Measurements from ENCODE around the gene RNF166. TPM values are rescaled to one million over a fixed set of nuclear protein-coding genes. Genes with fewer than 3 reads are reported as not detected.

The RNF166 gene
- total and polyA plus RNA-seq, 2 donors (not counting 3 experiments of a cell fraction or from before 2014, with no cell fraction given), result 27.6 to 38.8 TPM

GRCh38 chr16:88727871-88728270 lies 21.7 kb upstream of the RNF166 start:
- dilution Hi-C loops (cut with MboI; ENCODE audit: extremely low pct_ligation_motif_present, low sequenced_read_pairs), result no loop called here

GRCh38 chr16:88726981-88727380 lies 20.8 kb upstream of the RNF166 start:
- FAIRE-seq (no peak), DNase-seq (ENCODE audit: low read depth, low spot score) (no peak)
- no peak overlapping the region for H3K4me2 ChIP-seq (ENCODE audit: insufficient read depth, low read length)
- ChIA-PET CTCF (interaction anchor here (1.2 kb wide), 1 partner anchor 11 kb away, joined by 3 read pairs; no protein-coding TSS in a partner anchor), POLR2A (no interaction called here)
- H3K36me3 ChIP-seq (ENCODE audit: control insufficient read depth in 2 of 2, extremely low read depth in 1 of 2, insufficient read depth in 2 of 2, low read length in 2 of 2), result peaks cover 17 to 70% of the 10 kb centered on the region in 2 experiments
- no TSS peak for BruUV-seq (replicated peaks)
- H3K9me1 ChIP-seq (replicated peaks; ENCODE audit: control insufficient read depth, extremely low read depth, insufficient read depth, low read length), result no peaks in the 10 kb centered on the region
- no peaks in the 10 kb centered on the region for H3K27me3 ChIP-seq (ENCODE audit: control insufficient read depth in 2 of 2, insufficient read depth in 2 of 2, low read length in 2 of 2)
- H3K9ac ChIP-seq (replicated peaks; ENCODE audit: extremely low read depth, insufficient read depth, low read length), result no peak overlapping the region
- no peaks in the 10 kb centered on the region for H3K9me3 ChIP-seq (replicated peaks; ENCODE audit: control insufficient read depth, insufficient read depth, low read length)
- TF ChIP-seq GATA2 (IDR thresholded peaks at IDR 0.05; ENCODE audit: insufficient read depth, insufficient read length, low read depth, low read length) (no peak), MYC (IDR thresholded peaks at IDR 0.05; ENCODE audit: low read depth, low read length) (no peak), JUN (IDR thresholded peaks at IDR 0.05; ENCODE audit: borderline replicate concordance, insufficient read depth, insufficient read length, low read depth) (no peak), EZH2 (IDR thresholded peaks at IDR 0.05; ENCODE audit: borderline replicate concordance, low read depth, low read length, severe bottlenecking) (no peak), POLR2A (IDR thresholded peaks at IDR 0.05; ENCODE audit: low read depth, low read length) (no peak), FOS (IDR thresholded peaks at IDR 0.05; ENCODE audit: borderline replicate concordance, insufficient read depth, low read length) (no peak), POLR2AphosphoS5 (IDR thresholded peaks at IDR 0.05; ENCODE audit: insufficient read depth, low read depth, low read length) (no peak)
- TF ChIP-seq, protein P1, sequence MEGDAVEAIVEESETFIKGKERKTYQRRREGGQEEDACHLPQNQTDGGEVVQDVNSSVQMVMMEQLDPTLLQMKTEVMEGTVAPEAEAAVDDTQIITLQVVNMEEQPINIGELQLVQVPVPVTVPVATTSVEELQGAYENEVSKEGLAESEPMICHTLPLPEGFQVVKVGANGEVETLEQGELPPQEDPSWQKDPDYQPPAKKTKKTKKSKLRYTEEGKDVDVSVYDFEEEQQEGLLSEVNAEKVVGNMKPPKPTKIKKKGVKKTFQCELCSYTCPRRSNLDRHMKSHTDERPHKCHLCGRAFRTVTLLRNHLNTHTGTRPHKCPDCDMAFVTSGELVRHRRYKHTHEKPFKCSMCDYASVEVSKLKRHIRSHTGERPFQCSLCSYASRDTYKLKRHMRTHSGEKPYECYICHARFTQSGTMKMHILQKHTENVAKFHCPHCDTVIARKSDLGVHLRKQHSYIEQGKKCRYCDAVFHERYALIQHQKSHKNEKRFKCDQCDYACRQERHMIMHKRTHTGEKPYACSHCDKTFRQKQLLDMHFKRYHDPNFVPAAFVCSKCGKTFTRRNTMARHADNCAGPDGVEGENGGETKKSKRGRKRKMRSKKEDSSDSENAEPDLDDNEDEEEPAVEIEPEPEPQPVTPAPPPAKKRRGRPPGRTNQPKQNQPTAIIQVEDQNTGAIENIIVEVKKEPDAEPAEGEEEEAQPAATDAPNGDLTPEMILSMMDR (IDR thresholded peaks at IDR 0.05; ENCODE audit: extremely low read depth in 1 of 2, insufficient read depth in 1 of 2, low read depth in 1 of 2, low read length in 2 of 2), result no peak
- TF ChIP-seq, protein P2, sequence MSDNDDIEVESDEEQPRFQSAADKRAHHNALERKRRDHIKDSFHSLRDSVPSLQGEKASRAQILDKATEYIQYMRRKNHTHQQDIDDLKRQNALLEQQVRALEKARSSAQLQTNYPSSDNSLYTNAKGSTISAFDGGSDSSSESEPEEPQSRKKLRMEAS (IDR thresholded peaks at IDR 0.05; ENCODE audit: insufficient read depth, insufficient read length), result no peak
- H4K20me1 ChIP-seq (replicated peaks; ENCODE audit: control insufficient read depth, extremely low read depth, insufficient read depth, low read length), result no peaks in the 10 kb centered on the region
- H3K4me1 ChIP-seq (ENCODE audit: control insufficient read depth, extremely low read depth, insufficient read depth, low read length), result no peaks in the 10 kb centered on the region
- H2AFZ ChIP-seq (ENCODE audit: low read depth, low read length), result no peak overlapping the region
- H3K27ac ChIP-seq (ENCODE audit: insufficient read depth, low read depth, low read length), result no peak overlapping the region
- H3K79me2 ChIP-seq (ENCODE audit: control insufficient read depth, insufficient read depth, low read length), result peaks cover 2% of the 10 kb centered on the region
- intact Hi-C loops (cut with micrococcal nuclease), result no loop called here
- no peak overlapping the region for H3K4me3 ChIP-seq (replicated peaks in 1 of 3; ENCODE audit: insufficient read depth in 1 of 3, low read depth in 1 of 3, low read length in 3 of 3)
- dilution Hi-C loops (cut with MboI; ENCODE audit: extremely low pct_ligation_motif_present, low sequenced_read_pairs), result no loop called here

More at GRCh38 chr16:88727871-88728270, 21.7 kb upstream of the RNF166 start:
- TF ChIP-seq MYC (IDR thresholded peaks at IDR 0.05; ENCODE audit: low read depth, low read length) (no peak), GATA2 (IDR thresholded peaks at IDR 0.05; ENCODE audit: insufficient read depth, insufficient read length, low read depth, low read length) (no peak), FOS (IDR thresholded peaks at IDR 0.05; ENCODE audit: borderline replicate concordance, insufficient read depth, low read length) (no peak), POLR2A (IDR thresholded peaks at IDR 0.05; ENCODE audit: low read depth, low read length) (no peak), EZH2 (IDR thresholded peaks at IDR 0.05; ENCODE audit: borderline replicate concordance, low read depth, low read length, severe bottlenecking) (no peak)
- TF ChIP-seq, protein P1 (IDR thresholded peaks at IDR 0.05; ENCODE audit: extremely low read depth in 1 of 2, insufficient read depth in 1 of 2, low read depth in 1 of 2, low read length in 2 of 2), result no peak
- ChIA-PET CTCF (interaction anchor here (1.2 kb wide), 1 partner anchor 10 kb away, joined by 3 read pairs; no protein-coding TSS in a partner anchor), POLR2A (no interaction called here)
- Histone ChIP-seq H3K27me3 (ENCODE audit: control insufficient read depth in 2 of 2, insufficient read depth in 2 of 2, low read length in 2 of 2) (no peaks in the 10 kb centered on the region), H3K36me3 (ENCODE audit: control insufficient read depth in 2 of 2, extremely low read depth in 1 of 2, insufficient read depth in 2 of 2, low read length in 2 of 2) (peaks cover 19 to 71% of the 10 kb centered on the region in 2 experiments), H3K4me2 (ENCODE audit: insufficient read depth, low read length) (no peak overlapping the region), H3K9me3 (replicated peaks; ENCODE audit: control insufficient read depth, insufficient read depth, low read length) (no peaks in the 10 kb centered on the region), H3K9ac (replicated peaks; ENCODE audit: extremely low read depth, insufficient read depth, low read length) (no peak overlapping the region), H3K4me1 (ENCODE audit: control insufficient read depth, extremely low read depth, insufficient read depth, low read length) (no peaks in the 10 kb centered on the region), H4K20me1 (replicated peaks; ENCODE audit: control insufficient read depth, extremely low read depth, insufficient read depth, low read length) (no peaks in the 10 kb centered on the region), H3K27ac (ENCODE audit: insufficient read depth, low read depth, low read length) (no peak overlapping the region), H3K4me3 (replicated peaks in 1 of 3; ENCODE audit: insufficient read depth in 1 of 3, low read depth in 1 of 3, low read length in 3 of 3) (no peak overlapping the region), H2AFZ (ENCODE audit: low read depth, low read length) (no peak overlapping the region), H3K79me2 (ENCODE audit: control insufficient read depth, insufficient read depth, low read length) (peaks cover 2% of the 10 kb centered on the region), H3K9me1 (replicated peaks; ENCODE audit: control insufficient read depth, extremely low read depth, insufficient read depth, low read length) (no peaks in the 10 kb centered on the region)
- DNase-seq (ENCODE audit: low read depth, low spot score) (no peak), FAIRE-seq (no peak)
- no TSS peak for BruUV-seq (replicated peaks)
- intact Hi-C loops (cut with micrococcal nuclease), result no loop called here

All from endothelial cell of umbilical vein (primary cell).